ELF-1 (cell line): Measurements from ENCODE around the gene GNG14.
"Not testable (repeated sequence)": the region's sequence is repeated elsewhere in the genome, so short reads cannot be mapped to it uniquely, and the experiment has no call there.

Experiments
- DNase-seq: peaks from one replicate; pipeline ENCODE4 v3.0.0-alpha.2; 2016; ENCODE audit warnings: low read depth, low spot score

Gene GNG14

DNA sequence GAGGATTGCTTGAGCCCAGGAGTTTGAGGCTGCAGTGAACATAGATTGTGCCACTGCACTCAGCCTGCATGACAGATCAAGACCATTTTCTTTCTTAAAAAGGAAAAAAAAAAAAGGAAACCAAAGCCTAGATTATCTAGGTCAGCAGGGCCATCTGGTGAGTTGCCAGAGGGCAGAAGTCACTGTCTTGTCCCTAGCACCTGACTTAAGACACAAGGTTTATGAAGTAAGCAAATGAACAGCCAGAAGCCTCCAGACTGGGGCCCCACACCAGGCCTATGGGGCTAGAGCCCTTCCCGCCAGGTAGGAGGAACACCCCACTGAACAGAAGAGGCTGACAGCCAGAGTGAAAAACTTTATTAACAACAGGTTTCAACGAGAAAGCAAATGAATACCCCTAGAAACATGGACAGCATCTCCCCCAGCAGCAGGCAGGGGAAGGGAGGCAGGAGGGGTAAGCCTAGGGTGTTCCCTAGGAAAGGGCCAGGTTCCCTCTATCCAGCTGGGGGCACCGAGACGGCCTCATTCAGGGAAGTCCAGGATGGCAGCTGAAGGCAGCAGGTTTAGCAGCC, 20.0 kb upstream of the GNG14 start:
- no peak for DNase-seq

DNA sequence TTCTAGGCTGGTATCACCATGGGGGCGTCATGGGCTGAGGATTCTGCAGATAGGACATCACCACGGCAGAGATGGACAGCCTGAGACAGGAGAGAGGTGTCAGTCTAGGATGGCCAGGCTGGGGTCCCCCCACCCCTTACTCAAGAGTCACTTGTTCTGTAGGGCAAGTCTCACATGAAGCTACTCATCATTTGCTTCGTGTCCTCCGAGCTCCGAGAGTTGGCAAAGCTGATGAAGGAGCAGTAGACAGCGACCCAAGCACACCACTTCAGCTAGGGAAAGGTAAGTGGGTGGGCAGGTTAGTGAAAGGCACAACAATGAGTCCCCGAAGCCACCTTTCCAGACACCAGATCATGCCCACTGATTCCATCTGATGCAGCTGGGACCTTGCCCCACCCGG, 19.5 kb upstream of the GNG14 start:
- DNase-seq: no peak

DNA sequence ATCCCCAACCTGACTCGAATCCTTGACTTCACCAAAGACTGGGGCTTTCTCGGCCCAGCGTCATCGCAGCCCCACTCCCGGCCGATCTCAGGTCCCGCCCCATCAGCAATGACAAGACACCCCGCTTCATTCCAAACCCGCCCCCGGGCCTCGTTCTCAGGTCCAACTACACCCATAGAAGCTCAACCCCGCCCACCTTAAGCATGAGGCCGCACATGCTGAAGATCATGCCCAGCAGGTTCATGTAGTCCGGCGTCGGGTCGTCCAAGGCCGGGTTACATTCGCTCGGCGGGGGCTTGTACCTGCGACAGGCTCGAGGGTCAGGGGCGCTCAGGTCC, 18.9 kb upstream of the GNG14 start:
- DNase-seq: no peak

DNA sequence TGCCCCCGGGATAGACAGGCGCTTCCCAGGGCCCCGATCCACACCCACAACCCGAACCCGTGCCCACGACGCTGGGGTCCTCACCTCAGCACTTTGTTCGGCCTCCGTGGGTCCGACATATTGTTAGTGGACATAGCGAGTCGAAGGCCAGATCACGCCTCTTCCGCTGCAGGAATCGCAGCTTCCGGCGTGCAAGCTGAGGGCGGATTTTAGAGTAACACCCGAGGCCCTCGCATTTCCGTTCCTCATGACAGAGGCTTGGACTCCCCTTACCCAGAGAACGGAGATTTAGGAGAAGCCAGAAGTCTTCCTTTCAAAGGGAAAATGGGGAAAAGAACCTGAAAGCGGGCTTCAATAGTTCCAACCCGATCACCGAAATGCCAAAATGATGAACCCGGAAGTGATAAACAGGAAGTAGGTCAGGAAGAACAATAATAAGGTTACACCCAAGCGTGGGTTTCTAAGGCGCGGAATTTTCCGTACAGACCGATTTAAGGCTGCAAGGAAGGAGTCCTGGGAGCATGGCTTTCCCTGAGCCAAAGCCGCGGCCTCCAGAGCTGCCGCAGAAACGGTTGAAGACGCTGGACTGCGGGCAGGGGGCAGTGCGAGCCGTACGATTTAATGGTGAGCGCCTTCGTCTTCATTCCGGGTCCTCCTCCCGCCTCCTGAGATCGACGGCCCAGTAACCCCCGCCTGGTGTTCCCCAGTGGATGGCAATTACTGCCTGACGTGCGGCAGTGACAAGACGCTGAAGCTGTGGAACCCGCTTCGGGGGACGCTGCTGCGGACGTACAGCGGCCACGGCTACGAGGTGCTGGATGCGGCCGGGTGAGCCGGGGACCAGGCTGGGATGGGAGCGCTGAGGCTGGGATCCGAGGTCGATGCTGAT, 18.3 kb upstream of the GNG14 start:
- peak; percentile 86 for DNase-seq

DNA sequence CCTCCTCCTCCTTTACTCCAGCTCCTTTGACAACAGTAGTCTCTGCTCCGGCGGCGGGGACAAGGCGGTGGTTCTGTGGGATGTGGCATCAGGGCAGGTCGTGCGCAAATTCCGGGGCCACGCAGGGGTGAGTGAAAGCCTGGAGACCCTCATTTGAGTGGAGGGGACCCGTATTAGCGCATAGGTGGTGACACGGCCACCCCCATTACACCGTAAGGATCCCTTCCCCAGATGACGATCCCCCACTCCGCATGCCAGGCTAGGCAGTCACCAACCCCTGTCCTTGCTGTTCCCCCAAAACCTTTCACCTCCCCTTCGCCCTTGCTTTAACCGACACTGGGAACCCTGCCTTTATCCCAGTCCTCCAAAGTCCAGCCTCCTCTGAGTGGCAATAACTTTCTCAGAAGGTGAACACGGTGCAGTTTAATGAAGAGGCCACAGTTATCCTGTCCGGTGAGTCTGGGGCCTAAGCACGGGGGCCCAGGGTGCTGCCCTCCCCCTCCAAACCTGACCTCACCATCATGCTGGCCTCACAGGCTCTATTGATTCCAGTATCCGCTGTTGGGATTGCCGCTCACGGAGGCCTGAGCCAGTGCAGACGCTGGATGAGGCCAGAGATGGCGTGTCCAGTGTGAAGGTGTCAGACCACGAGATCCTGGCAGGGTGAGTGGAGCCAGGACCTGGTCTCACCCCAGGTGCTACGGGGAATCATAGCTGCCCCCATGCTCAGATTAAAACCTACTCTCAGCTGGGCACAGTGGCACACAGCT, 17.5 kb upstream of the GNG14 start:
- DNase-seq: no peak

DNA sequence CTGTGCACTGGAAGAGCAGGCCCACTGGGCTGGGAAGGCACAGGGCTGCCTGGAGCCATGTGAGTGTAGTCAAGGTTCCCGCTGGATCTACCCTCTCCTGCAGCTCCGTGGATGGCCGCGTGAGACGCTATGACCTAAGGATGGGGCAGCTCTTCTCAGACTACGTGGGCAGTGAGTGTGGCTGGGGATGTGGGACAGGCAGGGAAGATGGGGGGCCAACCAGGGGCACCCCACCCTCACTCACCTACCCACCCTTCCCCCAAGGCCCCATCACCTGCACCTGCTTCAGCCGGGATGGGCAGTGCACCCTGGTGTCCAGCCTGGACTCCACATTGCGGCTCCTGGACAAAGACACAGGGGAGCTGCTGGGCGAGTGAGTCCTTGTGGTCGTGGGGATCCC, 15.1 kb upstream of the GNG14 start:
- DNase-seq: no peak

DNA sequence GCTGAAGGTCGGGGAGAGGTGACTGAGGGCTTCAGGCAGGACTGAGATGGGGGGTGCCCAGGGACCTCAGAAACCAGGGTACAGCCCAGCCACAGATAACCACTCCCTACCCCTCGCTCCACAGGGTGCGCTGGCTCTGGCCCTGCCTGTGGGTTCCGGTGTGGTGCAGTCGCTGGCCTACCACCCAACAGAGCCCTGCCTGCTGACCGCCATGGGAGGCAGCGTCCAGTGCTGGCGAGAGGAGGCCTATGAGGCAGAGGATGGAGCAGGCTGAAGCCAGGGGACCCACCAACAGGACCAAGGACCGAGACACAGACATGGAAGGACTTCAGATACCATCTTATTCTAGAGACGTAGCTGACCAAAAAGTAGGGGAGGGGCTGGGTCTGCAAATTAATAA, 12.4 kb upstream of the GNG14 start:
- no peak for DNase-seq

DNA sequence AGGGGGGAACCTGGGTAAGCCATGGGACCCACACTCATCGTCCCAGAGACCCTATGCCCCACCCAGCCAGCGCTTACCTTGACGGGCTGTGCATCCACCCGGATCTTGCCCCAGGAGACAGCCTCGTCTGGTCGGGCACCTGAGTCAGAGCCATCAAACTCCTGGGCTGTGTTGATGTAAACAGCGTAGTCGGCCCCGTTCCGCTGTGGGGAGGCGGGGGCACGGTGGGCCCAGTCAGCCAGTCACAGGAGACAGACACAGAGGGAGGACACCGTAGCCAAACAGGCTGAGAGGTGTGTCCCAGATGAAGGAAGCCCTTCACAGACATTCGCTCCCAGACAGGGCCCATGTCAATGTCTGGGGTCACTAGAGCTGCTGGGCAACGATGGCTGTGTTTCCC, 11.9 kb upstream of the GNG14 start:
- DNase-seq: no peak

DNA sequence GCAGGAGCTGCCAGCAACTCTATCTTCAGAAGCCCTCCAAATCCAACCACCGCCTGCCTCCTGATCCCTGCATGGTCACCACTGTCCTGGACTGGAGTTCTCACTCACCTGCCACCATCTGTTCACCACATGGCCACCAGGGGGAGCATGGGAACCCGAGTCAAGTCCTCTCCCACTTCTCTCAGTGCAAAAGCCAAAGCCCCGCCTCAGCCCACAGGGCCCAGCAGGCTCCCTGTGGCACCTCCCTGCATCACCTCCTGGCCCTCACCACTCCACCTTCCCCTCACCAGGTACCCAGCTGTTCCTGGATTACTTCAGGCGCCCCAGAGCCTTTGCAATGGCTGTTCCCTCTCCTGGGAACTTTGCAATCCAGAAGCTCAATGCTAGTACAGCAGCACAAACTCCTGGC, 11.4 kb upstream of the GNG14 start:
- DNase-seq: peak; percentile 89

DNA sequence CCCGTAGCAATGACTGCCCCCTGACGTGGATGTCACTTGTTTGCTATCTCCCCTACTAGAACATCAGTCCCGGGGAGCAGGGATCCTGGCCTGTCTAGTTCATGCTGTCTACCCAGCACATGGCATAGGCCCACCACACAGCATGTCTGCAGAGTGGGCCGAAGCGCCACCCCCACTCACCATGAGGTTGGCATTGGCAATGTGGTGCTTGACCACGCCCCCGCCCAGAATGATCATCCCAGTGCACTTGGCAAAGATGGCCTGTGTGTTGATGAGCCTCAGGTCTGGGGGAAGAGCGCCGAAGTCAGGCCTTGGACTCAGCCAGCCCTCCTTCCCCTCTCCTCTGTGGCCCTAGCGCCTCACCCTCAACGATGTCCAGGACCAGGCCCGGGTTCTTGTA, 10.9 kb upstream of the GNG14 start:
- DNase-seq: no peak

DNA sequence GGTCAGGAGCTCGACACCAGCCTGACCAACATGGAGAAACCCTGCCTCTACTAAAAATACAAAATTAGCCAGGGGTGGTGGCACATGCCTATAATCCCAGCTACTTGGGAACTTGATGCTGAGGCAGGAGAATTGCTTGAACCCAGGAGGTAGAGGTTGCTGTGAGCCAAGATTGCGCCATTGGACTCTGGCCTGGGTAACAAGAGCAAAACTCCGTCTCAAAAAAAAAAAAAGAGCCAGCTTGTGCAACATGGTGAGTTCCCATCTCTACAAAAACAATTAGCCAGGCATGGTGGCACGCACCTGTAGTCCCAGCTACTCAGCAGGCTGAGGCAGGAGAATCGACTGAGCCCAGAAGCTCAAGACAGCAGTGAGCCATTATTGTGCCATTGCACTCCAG, 9.8 kb upstream of the GNG14 start:
- not testable (repeated sequence) for DNase-seq

DNA sequence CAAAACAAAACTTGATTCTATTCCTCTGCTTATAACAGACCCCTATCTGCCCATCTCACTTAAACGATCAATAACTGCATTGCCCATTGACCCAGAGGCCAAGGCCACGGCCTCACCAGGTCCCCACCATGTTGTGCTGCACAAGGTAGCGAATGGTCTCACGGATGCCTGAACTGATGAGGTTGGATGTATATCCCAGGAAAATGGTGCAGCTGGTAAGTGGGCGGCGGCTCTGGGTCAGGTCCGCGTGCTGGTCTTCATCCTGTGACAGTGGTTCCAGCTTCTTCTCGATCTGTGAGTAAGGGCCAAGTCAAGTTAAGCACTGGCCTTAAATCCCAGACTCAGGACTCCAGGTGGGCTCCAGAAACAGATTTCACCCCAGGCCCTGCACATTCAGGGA, 7.8 kb upstream of the GNG14 start:
- DNase-seq: no peak

DNA sequence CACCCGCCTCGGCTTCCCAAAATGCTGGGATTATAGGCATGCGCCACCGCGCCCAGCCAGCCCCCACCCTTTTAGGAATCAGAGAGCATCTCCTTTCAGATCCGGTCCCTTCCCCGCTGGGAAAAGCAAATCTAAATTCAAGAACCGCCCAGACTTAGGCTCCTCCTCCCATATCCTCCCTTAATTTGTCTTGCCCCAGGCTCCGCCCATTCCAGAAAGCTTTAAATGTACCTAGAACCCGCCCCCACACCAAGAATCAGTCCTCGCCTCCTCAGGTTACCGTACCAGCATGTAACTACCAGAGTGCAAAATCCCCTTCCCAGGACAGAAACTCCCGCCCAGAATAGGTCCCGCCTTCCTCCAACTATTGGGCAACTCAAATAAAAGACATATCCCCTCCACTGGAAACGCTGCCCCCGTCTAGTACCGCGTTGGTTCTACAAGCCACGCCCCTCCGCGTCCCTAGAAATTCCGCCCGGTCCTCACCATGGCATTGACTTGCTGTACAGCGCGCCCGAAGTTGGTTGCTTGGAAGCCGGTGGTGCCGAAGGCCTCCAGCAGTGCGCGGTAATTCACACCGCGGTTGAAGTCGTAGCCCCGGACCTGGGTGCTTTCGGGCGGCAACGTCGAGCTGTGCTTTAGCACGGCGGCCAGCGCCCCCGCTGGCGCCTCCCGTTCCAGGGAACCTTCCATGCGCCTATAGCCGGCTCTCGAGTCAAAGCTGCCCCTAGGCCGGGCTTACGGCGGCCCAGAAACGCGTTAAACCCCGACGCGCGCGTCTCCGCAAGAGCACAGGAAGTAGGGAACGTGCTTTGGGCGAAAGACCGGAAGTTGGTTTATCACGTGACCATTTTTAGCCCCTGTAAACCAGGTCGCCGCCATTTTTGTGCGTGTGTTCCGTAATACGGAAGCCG, 6.5 kb upstream of the GNG14 start, which contains the start of gene DHPS:
DHPS (minus strand) TSS at position 807 of the 914 bp plus-strand sequence; CDS start at position 693, 114 bp downstream.
- DNase-seq: peak; percentile 99

DNA sequence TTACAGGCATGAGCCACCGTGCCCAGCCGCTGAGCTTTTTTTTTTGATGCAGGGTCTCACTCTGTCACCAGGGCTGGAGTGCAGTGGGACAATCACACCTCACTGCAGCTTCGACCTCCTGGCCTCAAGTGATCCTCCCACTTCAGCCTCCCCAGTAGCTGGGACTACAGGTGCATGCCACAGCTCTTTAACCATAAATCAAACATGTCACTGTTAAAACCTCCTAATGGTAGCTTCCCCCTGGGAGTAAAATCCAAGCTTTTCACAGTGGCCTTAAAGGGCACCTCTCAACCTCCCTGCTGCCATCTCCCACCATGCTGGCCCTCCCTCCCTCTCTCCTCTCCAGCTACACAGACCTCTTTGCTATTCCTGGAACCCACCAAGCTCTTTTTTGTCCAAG, 2.0 kb upstream of the GNG14 start:
- DNase-seq: no peak

DNA sequence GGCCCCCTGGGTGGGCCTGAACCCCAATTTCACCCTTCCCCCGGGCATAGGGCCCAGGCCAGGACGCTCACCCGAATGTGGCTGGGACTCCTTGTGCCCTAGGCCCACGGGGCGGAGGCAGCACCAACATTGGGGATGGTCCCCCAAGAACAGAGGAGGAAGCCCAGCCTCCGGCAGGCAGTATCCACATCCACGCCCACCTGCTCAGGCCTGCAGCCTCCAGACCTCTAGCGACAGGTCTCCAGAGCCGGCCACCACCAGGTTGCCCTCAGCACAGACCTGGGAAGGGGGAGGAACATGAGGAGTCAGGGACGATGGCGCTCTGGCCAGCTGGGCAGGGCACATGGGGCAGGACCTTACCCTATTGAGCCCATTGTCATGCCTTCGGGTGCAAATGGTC, 1.2 kb downstream of the GNG14 start:
- DNase-seq: no peak

DNA sequence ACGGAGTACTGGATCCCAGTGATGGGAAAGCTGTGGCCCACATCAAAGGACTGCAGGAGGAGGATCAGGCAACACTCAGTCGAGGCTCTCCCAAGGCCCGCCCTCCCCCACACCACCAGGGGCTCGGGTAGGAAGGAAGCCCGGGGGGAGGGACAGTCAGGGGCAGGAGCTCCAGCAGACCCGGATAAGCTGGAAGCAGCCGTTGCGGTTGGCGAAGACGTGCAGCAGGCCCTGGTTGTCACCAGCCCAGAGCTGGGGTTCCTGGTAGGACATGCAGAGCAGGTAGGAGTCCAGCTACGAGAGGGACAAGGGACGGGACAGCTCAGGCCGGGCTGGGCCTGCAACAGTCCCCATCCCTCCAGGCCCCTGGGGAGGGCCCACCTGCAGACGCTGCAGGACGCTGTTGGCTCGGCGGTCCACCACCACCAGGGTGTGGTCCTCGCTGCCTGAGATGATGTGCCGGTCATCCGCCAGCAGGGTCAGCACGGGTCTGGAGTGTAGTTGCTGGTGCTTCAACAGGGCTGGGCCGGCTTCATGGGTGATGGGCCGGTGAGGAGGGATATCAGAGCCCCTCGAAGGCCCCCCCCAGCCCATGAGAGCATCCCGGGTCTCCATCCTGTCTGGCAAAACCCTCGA, 1.9 kb downstream of the GNG14 start:
- no peak for DNase-seq

DNA sequence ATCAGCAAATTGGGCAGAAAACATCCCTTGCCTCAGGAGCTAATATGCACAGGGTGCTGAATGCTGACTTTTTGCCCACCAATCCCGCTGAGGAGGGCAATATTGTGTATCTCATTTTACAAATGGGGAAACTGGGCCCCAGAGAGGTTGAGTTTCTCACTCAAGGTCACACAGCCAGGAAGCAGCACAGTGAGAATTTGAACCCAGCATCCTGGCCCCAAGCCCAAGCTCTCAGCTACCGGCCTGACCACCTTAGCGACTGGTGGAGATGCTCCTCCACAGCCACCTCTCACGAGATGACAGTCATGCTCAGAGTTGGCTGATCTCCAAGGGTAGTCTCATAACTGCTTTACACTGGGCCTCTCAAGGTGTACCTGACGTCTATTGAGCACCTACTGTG, 5.2 kb downstream of the GNG14 start:
- no peak for DNase-seq

DNA sequence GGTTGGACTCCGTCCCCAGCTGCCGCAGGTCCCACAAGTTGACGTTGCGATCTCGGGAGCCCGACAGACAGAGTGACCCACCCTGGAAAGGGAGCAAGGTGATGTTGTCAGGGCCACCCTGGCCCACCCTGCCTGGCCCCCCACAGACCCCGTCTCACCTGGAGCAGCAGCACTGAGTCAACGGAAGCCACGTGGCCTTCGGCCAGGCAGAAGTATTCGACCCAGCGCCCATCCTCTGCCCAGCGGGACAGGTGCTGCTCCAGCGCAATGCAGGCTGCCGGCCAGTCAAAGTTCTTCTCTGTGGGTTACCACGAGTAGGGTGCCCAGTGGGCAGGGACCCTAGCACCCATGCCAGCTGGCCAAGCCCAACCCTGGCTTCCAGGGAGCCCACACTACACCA, 6.8 kb downstream of the GNG14 start:
- no peak for DNase-seq

DNA sequence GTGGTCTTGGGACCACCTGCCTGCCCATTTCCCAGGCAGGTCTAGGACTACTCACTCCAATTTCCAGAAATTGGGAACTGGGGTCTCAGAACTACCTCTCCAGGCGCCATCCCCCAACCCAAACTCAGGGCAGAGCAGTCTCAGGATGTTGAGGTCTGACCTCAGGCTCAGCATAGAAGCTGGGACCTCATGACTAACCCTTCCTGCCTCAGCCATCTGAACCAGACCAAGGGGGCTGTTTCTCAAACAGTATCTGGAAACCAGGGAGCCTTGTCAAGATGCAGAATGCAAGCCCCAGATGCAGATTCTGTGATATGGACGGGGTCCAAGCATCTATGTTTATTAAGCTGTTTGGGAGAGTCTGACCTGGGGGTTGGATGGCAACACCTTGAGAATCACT, 7.3 kb downstream of the GNG14 start:
- no peak for DNase-seq

DNA sequence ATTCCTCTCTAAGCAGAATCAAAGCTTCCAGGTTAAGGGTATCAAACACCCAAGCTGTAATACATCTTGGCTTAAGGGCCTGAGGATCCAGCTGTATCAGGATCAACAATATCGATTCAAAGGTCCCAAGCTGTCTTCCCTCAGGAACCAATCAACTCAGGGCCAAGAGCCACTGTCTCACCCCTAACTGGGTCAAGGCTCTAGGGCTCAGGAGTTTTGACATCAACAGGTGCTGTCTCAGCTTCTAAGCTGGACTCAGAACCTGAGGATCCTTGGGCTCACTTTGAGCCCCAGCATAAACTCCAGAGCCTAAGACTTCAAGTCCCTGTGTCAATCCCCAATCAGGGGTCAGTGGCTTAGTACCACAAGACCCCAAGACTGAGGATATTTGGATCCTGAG, 7.7 kb downstream of the GNG14 start:
- no peak for DNase-seq

DNA sequence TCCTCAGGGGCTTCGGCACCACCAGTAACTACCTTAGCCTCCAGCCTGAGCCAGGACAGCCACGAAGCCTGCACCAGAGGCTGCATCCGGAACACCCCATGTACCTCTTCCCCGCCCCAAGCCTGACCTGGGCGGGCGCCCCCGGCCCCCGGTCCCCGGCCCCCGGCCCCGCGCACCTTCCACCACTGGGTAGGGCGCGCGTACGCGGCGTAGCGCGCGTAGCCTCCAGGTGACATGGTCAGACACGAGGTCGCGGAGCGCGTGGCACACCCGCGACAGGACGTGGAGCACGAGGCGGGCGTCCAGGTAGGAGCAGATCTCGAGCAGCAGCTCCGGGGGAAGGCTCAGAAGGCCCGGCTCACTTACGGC, 8.2 kb downstream of the GNG14 start:
- no peak for DNase-seq
